HepG2 (cell line): Measurements from ENCODE around the gene EIF4G3. TPM values are rescaled to one million over a fixed set of nuclear protein-coding genes. Genes with fewer than 3 reads are reported as not detected.

ENCODE experiments used
- ATAC-seq: fragments of 200-7000 bp; cut with Tn5 transposase; 3 replicates; pipeline ENCODE4 v1.9.1; 2020; ENCODE audit warnings: mild to moderate bottlenecking, moderate library complexity
- BruUV-seq: library from RNA; stranded (reverse); fragments of 400-500 nt; replicated peaks from 2 replicates; lab custom pipeline; 2021; lab: Mats Ljungman, UMichigan
- CTCF ChIA-PET: fragments of 300-600 bp; formaldehyde crosslinking; extraction: SDS; loops from one replicate; lab custom pipeline; 2021; ENCODE audit warnings: low total read pairs, inconsistent platforms, low intra/inter-chr PET ratio; lab: Yijun Ruan, JAX
- POLR2A ChIA-PET: fragments of 350-600 bp; sonication (Branson Sonifier 250); formaldehyde crosslinking; loops from one replicate; lab custom pipeline; 2020; ENCODE audit warnings: antibody characterized with exemption, inconsistent platforms; lab: Yijun Ruan, JAX
- DNase-seq: peaks from one replicate; pipeline ENCODE4 v3.0.0-alpha.2; 2015; ENCODE audit warnings: low spot score
- FAIRE-seq: peaks from 3 replicates; lab custom pipeline; 2011; peaks lifted over from hg19 to GRCh38; lab: Jason Lieb, UNC
- H2AFZ ChIP-seq: one replicate; pipeline ENCODE4 v1.6.1; 2011; ENCODE audit warnings: low read length, inconsistent platforms
- H3K27ac ChIP-seq: fragments of 300-600 bp; 3 replicates; pipeline ENCODE4 v1.8.0; 2011; ENCODE audit warnings: mixed run types, mild to moderate bottlenecking, mixed read lengths, low read length, inconsistent platforms; ENCODE audit not compliant: insufficient read depth; ENCODE audit errors: extremely low read length
- H3K27me3 ChIP-seq, 2 experiments: fragments of 200-600 bp in 1 of 2; 2 replicates in 1 of 2; 3 replicates in 1 of 2; pipeline versions ENCODE4 v1.6.0 to v1.8.0; 2011; ENCODE audit warnings: low read length in 2 of 2, mild to moderate bottlenecking in 2 of 2, moderate library complexity in 2 of 2, inconsistent platforms in 1 of 2; ENCODE audit not compliant: insufficient read depth in 2 of 2, control insufficient read depth in 1 of 2
- H3K36me3 ChIP-seq, 2 experiments: fragments of 200-600 bp in 1 of 2; replicated peaks in 1 of 2; 2 replicates in 1 of 2; 3 replicates in 1 of 2; pipeline versions ENCODE4 v1.5.1 to v1.8.0; 2011; ENCODE audit warnings: low read length in 2 of 2, inconsistent platforms in 1 of 2; ENCODE audit not compliant: insufficient read depth in 2 of 2, control insufficient read depth in 1 of 2
- H3K4me1 ChIP-seq: 2 replicates; pipeline ENCODE4 v1.5.1; 2012; ENCODE audit warnings: low read length, inconsistent platforms; ENCODE audit not compliant: insufficient read depth
- H3K4me2 ChIP-seq: 2 replicates; pipeline ENCODE4 v1.6.0; 2011; ENCODE audit warnings: low read depth, low read length, inconsistent platforms
- H3K4me3 ChIP-seq, 3 experiments: fragments of 200-600 bp in 1 of 3; sonication (generic), shearing (Covaris generic) in 1 of 3; replicated peaks in 1 of 3; 2 replicates each; pipeline ENCODE4 v1.5.1; 2011 to 2016; ENCODE audit warnings: low read length in 3 of 3, inconsistent platforms in 2 of 3, low read depth in 2 of 3, mild to moderate bottlenecking in 2 of 3, control low read depth in 1 of 3, mixed read lengths in 1 of 3; ENCODE audit not compliant: insufficient read depth in 1 of 3
- H3K79me2 ChIP-seq: one replicate; pipeline ENCODE4 v1.6.1; 2011; ENCODE audit warnings: low read length, inconsistent platforms; ENCODE audit not compliant: insufficient read depth
- H3K9ac ChIP-seq: 2 replicates; pipeline ENCODE4 v1.6.0; 2011; ENCODE audit warnings: mild to moderate bottlenecking, low read depth, low read length, inconsistent platforms; ENCODE audit not compliant: insufficient read depth
- H3K9me3 ChIP-seq: 2 replicates; pipeline ENCODE4 v1.5.1; 2012; ENCODE audit warnings: mild to moderate bottlenecking, low read length
- H4K20me1 ChIP-seq: 2 replicates; pipeline ENCODE4 v1.6.0; 2011; ENCODE audit warnings: inconsistent platforms, mild to moderate bottlenecking, low read length, moderate library complexity; ENCODE audit not compliant: insufficient read depth
- AHDC1 ChIP-seq: sonication (generic); formaldehyde crosslinking; IDR thresholded peaks from 2 replicates; pipeline ENCODE4 v1.5.1; 2020; ENCODE audit warnings: mild to moderate bottlenecking, missing genetic modification reagents, borderline replicate concordance
- CEBPZ ChIP-seq: IDR thresholded peaks from 2 replicates; pipeline ENCODE4 v1.6.1; 2012; ENCODE audit warnings: low read length, improper control_type of control experiment
- E2F1 ChIP-seq: sonication (generic); formaldehyde crosslinking; IDR thresholded peaks from 2 replicates; pipeline ENCODE4 v1.5.0; 2020; ENCODE audit warnings: missing genetic modification reagents
- GABPB1 ChIP-seq: IDR thresholded peaks from 2 replicates; pipeline ENCODE4 v1.6.1; 2016; ENCODE audit warnings: mild to moderate bottlenecking, missing genetic modification reagents, moderate library complexity, missing compliant biosample characterization
- SSRP1 ChIP-seq: IDR thresholded peaks from 2 replicates; pipeline ENCODE4 v1.6.1; 2016; ENCODE audit warnings: control low read depth
- TRIM22 ChIP-seq: fragments of 450-650 bp; IDR thresholded peaks from 2 replicates; pipeline ENCODE4 v1.6.1; 2017
- ZFP41 ChIP-seq: sonication (generic); formaldehyde crosslinking; IDR thresholded peaks from 2 replicates; pipeline ENCODE4 v1.4.0; 2020; ENCODE audit warnings: mild to moderate bottlenecking, missing genetic modification reagents, borderline replicate concordance
- ZNF513 ChIP-seq: sonication (generic); formaldehyde crosslinking; conservative IDR thresholded peaks from 2 replicates; pipeline ENCODE4 v1.5.0; 2020; ENCODE audit warnings: missing genetic modification reagents
- ZSCAN21 ChIP-seq: sonication (generic); formaldehyde crosslinking; IDR thresholded peaks from 2 replicates; pipeline ENCODE4 v1.8.0; 2022; ENCODE audit warnings: mild to moderate bottlenecking, missing genetic modification reagents, moderate library complexity, borderline replicate concordance
- ZZZ3 ChIP-seq: sonication (generic); formaldehyde crosslinking; IDR thresholded peaks from 2 replicates; pipeline ENCODE4 v1.4.0; 2020; ENCODE audit warnings: missing genetic modification reagents, mild to moderate bottlenecking, borderline replicate concordance
- WGBS: methylation state at CpG from one replicate; pipeline ENCODE4 v1.1.6; 2017; ENCODE audit warnings: low lambda C conversion rate; 5-methylcytosine and 5-hydroxymethylcytosine counted together
- in situ Hi-C: cut with HindIII; loops from 2 replicates; pipeline ENCODE4 v1.10.0; 2017; ENCODE audit warnings: low pct_unique_long_range_greater_than_20kb; ENCODE audit not compliant: extremely low pct_ligation_motif_present
- intact Hi-C: fragments of 100-400 bp; cut with micrococcal nuclease; formaldehyde crosslinking; loops from one replicate; pipeline ENCODE4 v1.10.0; 2022; ENCODE audit not compliant: unreplicated experiment
- polyA plus RNA-seq, 8 experiments: library from polyadenylated mRNA; depleted of rRNA in 3 of 8; stranded (reverse) in 7 of 8; unstranded in 1 of 8; fragments of >200 nt; fragmentation: Illumina TruSeq in 4 of 8; extraction: Trizol in 4 of 8; gene quantifications; 2 replicates each; pipeline versions ENCODE4 v1.2.1 to v1.2.3, GENCODE V29; 2011 to 2016; ENCODE audit warnings: low read depth in 4 of 8, missing spikeins in 1 of 8, mixed read lengths in 1 of 8; ENCODE audit not compliant: insufficient read depth in 1 of 8
- total RNA-seq, 5 experiments: library from RNA; depleted of rRNA; stranded (reverse); fragments of >200 nt; fragmentation: Illumina TruSeq; extraction: Trizol; gene quantifications; 2 replicates each; pipeline ENCODE4 v1.2.3, GENCODE V29; 2016; ENCODE audit warnings: low read depth in 1 of 5

Gene EIF4G3
- total and polyA plus RNA-seq, 2 of the 13 experiments (the other 11 are each of a cell fraction or from before 2014, with no cell fraction given) = 22.2 to 27.6 TPM

- Histone ChIP-seq H3K4me1 (no peaks in the 10 kb centered on the region), H3K27me3 (no peaks in the 10 kb centered on the region), H3K9me3 (no peaks in the 10 kb centered on the region), H3K4me2 (no peak overlapping the region), H3K4me3 (no peak overlapping the region), H3K36me3 (peaks cover 0 to 5% of the 10 kb centered on the region in 2 experiments; a peak in 2 of 5 replicates), H4K20me1 (no peaks in the 10 kb centered on the region), H3K9ac (no peak overlapping the region)
- in situ Hi-C loops (no loop called here), intact Hi-C loops (no loop called here)
- 86% methylated on average over 1 of the region's 1 CpG for WGBS
- POLR2A ChIA-PET = no interaction called here
- no peak for FAIRE-seq
- no peak for DNase-seq
- no peak for ATAC-seq
- TF ChIP-seq GABPB1 (no peak), E2F1 (CRISPR knock-in tag) (no peak), CEBPZ (no peak), AHDC1 (CRISPR knock-in tag) (no peak), ZFP41 (CRISPR knock-in tag) (no peak), SSRP1 (CRISPR knock-in tag) (no peak), TRIM22 (no peak), ZZZ3 (CRISPR knock-in tag) (no peak), ZNF513 (CRISPR knock-in tag) (no peak), ZSCAN21 (no peak)
- TF ChIP-seq, all 625 proteins: peak for 0
- no peak overlapping the region for H2AFZ ChIP-seq
- no peaks in the 10 kb centered on the region for H3K79me2 ChIP-seq
- BruUV-seq = no TSS peak
- CTCF ChIA-PET = no interaction called here
- H3K27ac ChIP-seq = no peak overlapping the region
These were observed 241.0 kb downstream of the EIF4G3 start for GRCh38 chr1:20935717-20936116.
